Mesendoderm (in vitro differentiated cells): ENCODE measurements around the gene UBASH3B.
A peak's percentile ranks its signal among the peaks of the same experiment; 100 is the strongest.

Experiments used
- DNase-seq: peaks from one replicate; pipeline ENCODE4 v3.0.0; 2013
- H2AK5ac ChIP-seq: 2 replicates; pipeline ENCODE4 v1.6.1; 2013; ENCODE audit warnings: low read length, inconsistent platforms
- H2BK120ac ChIP-seq: 2 replicates; pipeline ENCODE4 v1.6.1; 2013; ENCODE audit warnings: low read depth, mild to moderate bottlenecking, low read length, moderate library complexity, mixed read lengths
- H2BK15ac ChIP-seq: replicated peaks from 2 replicates; pipeline ENCODE4 v1.6.1; 2013; ENCODE audit warnings: low read depth, mild to moderate bottlenecking, moderate library complexity
- H2BK5ac ChIP-seq: 2 replicates; pipeline ENCODE4 v1.6.1; 2013; ENCODE audit warnings: low read length, inconsistent platforms
- H3K18ac ChIP-seq: 2 replicates; pipeline ENCODE4 v1.6.1; 2013; ENCODE audit warnings: mild to moderate bottlenecking, low read length, mixed read lengths
- H3K23ac ChIP-seq: one replicate; pipeline ENCODE4 v1.6.1; 2013; ENCODE audit warnings: low read length
- H3K27ac ChIP-seq: 2 replicates; pipeline ENCODE4 v1.5.1; 2013; ENCODE audit warnings: low read depth, mild to moderate bottlenecking, inconsistent platforms, low read length, moderate library complexity
- H3K27me3 ChIP-seq: 2 replicates; pipeline ENCODE4 v1.6.1; 2013; ENCODE audit warnings: low read length, control low read depth, mild to moderate bottlenecking, inconsistent platforms; ENCODE audit not compliant: insufficient read depth, poor library complexity
- H3K36me3 ChIP-seq: 2 replicates; pipeline ENCODE4 v1.6.1; 2013; ENCODE audit warnings: low read length, inconsistent platforms; ENCODE audit not compliant: control insufficient read depth, insufficient read depth
- H3K4ac ChIP-seq: one replicate; pipeline ENCODE4 v1.6.1; 2013; ENCODE audit warnings: low read depth, mild to moderate bottlenecking, low read length, moderate library complexity
- H3K4me1 ChIP-seq: 2 replicates; pipeline ENCODE4 v1.6.1; 2013; ENCODE audit warnings: low read depth, low read length, inconsistent platforms; ENCODE audit not compliant: control insufficient read depth
- H3K4me2 ChIP-seq: 2 replicates; pipeline ENCODE4 v1.6.1; 2013; ENCODE audit warnings: low read length
- H3K4me3 ChIP-seq: 2 replicates; pipeline ENCODE4 v1.5.1; 2013; ENCODE audit warnings: mild to moderate bottlenecking, low read length
- H3K56ac ChIP-seq: one replicate; pipeline ENCODE4 v1.6.1; 2013; ENCODE audit warnings: low read length
- H3K79me1 ChIP-seq: 2 replicates; pipeline ENCODE4 v1.6.1; 2013; ENCODE audit warnings: low read length, inconsistent platforms
- H3K79me2 ChIP-seq: 2 replicates; pipeline ENCODE4 v1.6.1; 2013; ENCODE audit warnings: mild to moderate bottlenecking, low read length; ENCODE audit not compliant: control insufficient read depth, insufficient read depth
- H3K9ac ChIP-seq: 2 replicates; pipeline ENCODE4 v1.6.1; 2013; ENCODE audit warnings: low read length, inconsistent platforms
- H4K5ac ChIP-seq: one replicate; pipeline ENCODE4 v1.6.1; 2013; ENCODE audit warnings: low read length
- H4K8ac ChIP-seq: one replicate; pipeline ENCODE4 v1.6.1; 2013; ENCODE audit warnings: low read depth, mild to moderate bottlenecking, control low read depth, low read length, moderate library complexity
- WGBS: extraction: QIAGEN DNeasy Blood & Tissue Kit; methylation state at CpG from one replicate; pipeline ENCODE4 v1.1.7; 2013; ENCODE audit warnings: low lambda C conversion rate, missing lambda C conversion rate; ENCODE audit not compliant: insufficient coverage; ENCODE audit errors: extremely low coverage; 5-methylcytosine and 5-hydroxymethylcytosine counted together

UBASH3B gene

DNA sequence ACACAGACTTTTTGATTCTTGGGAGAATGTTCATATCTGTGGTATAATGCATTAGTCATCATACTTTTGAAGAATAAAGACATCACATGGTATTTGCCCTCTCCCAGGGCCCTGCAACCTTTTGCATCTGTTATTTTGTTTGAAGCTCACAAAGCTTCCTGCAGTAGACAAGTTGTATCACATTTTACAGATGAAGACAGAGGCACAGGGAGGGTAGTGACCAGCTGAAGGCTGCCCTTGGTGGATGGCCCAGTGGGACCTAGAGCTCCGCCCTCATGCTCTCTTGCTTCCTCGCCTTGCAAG, 66.4 kb downstream of the UBASH3B start:
- no peak overlapping the region for H3K18ac ChIP-seq
- H4K8ac ChIP-seq, result no peak overlapping the region
- no peak overlapping the region for H2AK5ac ChIP-seq
- no peak overlapping the region for H2BK5ac ChIP-seq
- H3K27ac ChIP-seq, result no peak overlapping the region
- H3K56ac ChIP-seq, result no peak overlapping the region
- no peak overlapping the region for H4K5ac ChIP-seq
- no peak overlapping the region for H3K4me3 ChIP-seq
- no peaks in the 10 kb centered on the region for H3K36me3 ChIP-seq
- no peak overlapping the region for H3K23ac ChIP-seq
- H3K4me1 ChIP-seq, result peaks cover 3% of the 10 kb centered on the region
- DNase-seq, result no peak
- H3K79me1 ChIP-seq, result no peaks in the 10 kb centered on the region
- no peak overlapping the region for H2BK15ac ChIP-seq
- H2BK120ac ChIP-seq, result no peak overlapping the region
- H3K27me3 ChIP-seq, result no peaks in the 10 kb centered on the region
- no peaks in the 10 kb centered on the region for H3K79me2 ChIP-seq
- no peak overlapping the region for H3K4me2 ChIP-seq
- no peak overlapping the region for H3K4ac ChIP-seq
- H3K9ac ChIP-seq, result no peak overlapping the region
- WGBS, result no CpG with 5 or more reads among the region's 2 CpGs

DNA sequence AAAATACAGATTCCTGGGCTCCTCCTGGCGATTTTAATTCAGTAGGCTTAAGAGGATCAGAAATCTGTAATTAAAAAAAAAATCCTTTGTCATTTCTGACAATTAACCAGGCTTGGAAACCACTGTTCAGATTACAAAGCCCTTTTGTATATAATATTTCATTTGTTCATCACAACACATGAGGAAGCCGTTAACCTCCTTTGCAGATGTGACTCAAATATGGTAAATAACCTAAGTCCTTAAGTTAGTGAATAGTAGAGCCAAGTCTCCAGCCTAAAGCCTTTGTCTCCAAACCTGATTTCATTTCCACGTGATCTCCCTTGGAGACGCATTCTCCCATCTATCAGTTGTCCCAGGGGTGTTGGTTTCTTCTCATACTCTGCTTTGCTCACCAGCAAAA, 67.6 kb downstream of the UBASH3B start:
- WGBS, result no CpG with 5 or more reads among the region's 4 CpGs
- no peak overlapping the region for H3K27ac ChIP-seq

DNA sequence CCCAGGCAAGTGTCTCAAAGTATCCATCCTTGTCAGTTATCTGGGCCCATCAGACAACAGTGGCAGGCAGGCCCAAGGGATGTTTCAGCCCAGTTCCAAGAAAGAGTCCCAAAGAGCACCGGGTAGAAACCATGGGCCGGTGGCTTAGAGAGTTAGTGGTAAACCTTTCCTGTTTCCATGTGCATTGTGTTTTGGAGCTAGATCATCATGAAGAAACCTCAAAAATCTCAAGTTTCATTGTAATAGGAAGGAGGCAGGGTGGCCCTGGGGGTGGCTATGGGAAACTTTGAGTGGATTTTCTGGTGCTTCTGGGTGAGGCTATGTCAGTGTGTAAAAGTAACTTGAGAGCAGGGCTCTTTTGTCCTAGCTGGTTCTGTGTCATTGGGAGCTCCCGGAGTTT, 68.1 kb downstream of the UBASH3B start:
- peak overlapping the region; percentile 39 for H3K18ac ChIP-seq
- H3K4me2 ChIP-seq, result no peak overlapping the region
- no peak overlapping the region for H2BK5ac ChIP-seq
- H3K79me1 ChIP-seq, result no peaks in the 10 kb centered on the region
- no peaks in the 10 kb centered on the region for H3K27me3 ChIP-seq
- H3K79me2 ChIP-seq, result no peaks in the 10 kb centered on the region
- no peak overlapping the region for H3K27ac ChIP-seq
- H2AK5ac ChIP-seq, result no peak overlapping the region
- WGBS, result no CpG with 5 or more reads among the region's 3 CpGs
- no peak overlapping the region for H2BK15ac ChIP-seq
- H2BK120ac ChIP-seq, result no peak overlapping the region
- H4K5ac ChIP-seq, result no peak overlapping the region
- no peaks in the 10 kb centered on the region for H3K36me3 ChIP-seq
- no peak overlapping the region for H3K4me3 ChIP-seq
- H3K4me1 ChIP-seq, result peaks cover 3% of the 10 kb centered on the region
- no peak overlapping the region for H4K8ac ChIP-seq
- no peak overlapping the region for H3K56ac ChIP-seq
- no peak overlapping the region for H3K4ac ChIP-seq
- H3K23ac ChIP-seq, result no peak overlapping the region
- DNase-seq, result no peak
- H3K9ac ChIP-seq, result no peak overlapping the region

More for the DNA sequence above, 67.6 kb downstream of the UBASH3B start:
- H3K4me2 ChIP-seq, result no peak overlapping the region
- H3K27me3 ChIP-seq, result no peaks in the 10 kb centered on the region
- no peak overlapping the region for H3K4me3 ChIP-seq
- no peaks in the 10 kb centered on the region for H3K79me1 ChIP-seq
- H2BK120ac ChIP-seq, result no peak overlapping the region
- no peak overlapping the region for H2AK5ac ChIP-seq
- no peaks in the 10 kb centered on the region for H3K36me3 ChIP-seq
- H3K4ac ChIP-seq, result no peak overlapping the region
- no peak overlapping the region for H4K5ac ChIP-seq
- H3K56ac ChIP-seq, result no peak overlapping the region
- DNase-seq, result no peak
- no peak overlapping the region for H2BK5ac ChIP-seq
- no peak overlapping the region for H2BK15ac ChIP-seq
- H3K23ac ChIP-seq, result no peak overlapping the region
- H4K8ac ChIP-seq, result no peak overlapping the region
- peaks cover 3% of the 10 kb centered on the region for H3K4me1 ChIP-seq
- peak overlapping the region; percentile 39 for H3K18ac ChIP-seq
- no peak overlapping the region for H3K9ac ChIP-seq
- no peaks in the 10 kb centered on the region for H3K79me2 ChIP-seq

DNA sequence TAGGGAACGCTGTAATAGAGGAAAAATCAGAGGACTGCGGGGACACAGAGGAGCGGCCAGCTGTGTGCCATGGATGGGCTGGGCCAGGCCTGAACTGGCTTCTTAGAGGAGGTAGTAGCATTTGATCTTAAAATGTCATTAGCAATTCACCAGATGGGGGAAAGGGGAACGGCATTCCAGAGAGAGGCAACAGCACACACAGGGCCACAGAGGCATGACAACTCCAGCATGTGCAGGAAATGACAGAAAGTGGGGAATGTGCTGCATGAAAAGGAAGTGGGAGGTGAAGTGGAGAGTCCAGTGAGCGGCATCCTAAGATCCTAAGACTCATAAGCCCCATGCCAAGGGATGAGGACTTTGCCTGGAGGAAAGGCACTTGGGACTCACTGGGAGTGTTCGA, 69.0 kb downstream of the UBASH3B start:
- Histone ChIP-seq H2BK120ac (no peak overlapping the region), H2BK5ac (no peak overlapping the region), H2AK5ac (no peak overlapping the region), H4K8ac (no peak overlapping the region), H3K27me3 (no peaks in the 10 kb centered on the region), H3K4me1 (peaks cover 3% of the 10 kb centered on the region), H3K79me1 (no peaks in the 10 kb centered on the region), H3K56ac (no peak overlapping the region), H4K5ac (no peak overlapping the region), H3K4me3 (no peak overlapping the region), H3K4ac (no peak overlapping the region), H3K79me2 (no peaks in the 10 kb centered on the region), H3K9ac (no peak overlapping the region), H3K4me2 (no peak overlapping the region), H3K23ac (no peak overlapping the region), H3K36me3 (no peaks in the 10 kb centered on the region), H3K18ac (no peak overlapping the region), H3K27ac (no peak overlapping the region), H2BK15ac (no peak overlapping the region)
- no CpG with 5 or more reads among the region's 6 CpGs for WGBS
- DNase-seq, result peak; percentile 63

DNA sequence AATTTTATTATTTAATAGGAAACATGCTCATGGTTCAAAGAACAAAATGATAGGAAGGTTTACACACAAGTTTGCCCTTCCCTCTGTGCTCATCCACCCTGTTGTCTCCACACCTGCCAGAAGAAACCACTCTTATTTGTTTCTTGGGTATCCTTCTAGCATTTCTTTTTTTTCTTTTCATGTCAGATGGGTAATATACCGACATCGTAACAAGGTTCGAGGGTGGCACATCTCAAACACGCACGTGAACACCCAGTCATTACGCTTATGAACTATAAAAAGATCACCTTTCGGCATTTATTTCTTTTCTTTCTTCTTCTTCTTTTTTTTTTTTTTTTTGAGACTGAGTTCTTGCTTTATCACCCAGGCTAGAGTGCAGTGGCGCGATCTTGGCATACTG, 70.5 kb downstream of the UBASH3B start:
- H3K36me3 ChIP-seq, result no peaks in the 10 kb centered on the region
- no peak overlapping the region for H3K4ac ChIP-seq
- H3K4me1 ChIP-seq, result no peaks in the 10 kb centered on the region
- no peak overlapping the region for H3K18ac ChIP-seq
- no peak for DNase-seq
- H3K27ac ChIP-seq, result no peak overlapping the region
- H4K5ac ChIP-seq, result no peak overlapping the region
- H3K56ac ChIP-seq, result no peak overlapping the region
- no CpG with 5 or more reads among the region's 9 CpGs for WGBS
- no peak overlapping the region for H2AK5ac ChIP-seq
- no peak overlapping the region for H3K9ac ChIP-seq
- H2BK120ac ChIP-seq, result no peak overlapping the region
- no peak overlapping the region for H2BK5ac ChIP-seq
- no peaks in the 10 kb centered on the region for H3K27me3 ChIP-seq
- H4K8ac ChIP-seq, result no peak overlapping the region
- no peak overlapping the region for H2BK15ac ChIP-seq
- no peak overlapping the region for H3K4me2 ChIP-seq
- H3K4me3 ChIP-seq, result no peak overlapping the region
- H3K79me2 ChIP-seq, result no peaks in the 10 kb centered on the region
- no peaks in the 10 kb centered on the region for H3K79me1 ChIP-seq
- H3K23ac ChIP-seq, result no peak overlapping the region

DNA sequence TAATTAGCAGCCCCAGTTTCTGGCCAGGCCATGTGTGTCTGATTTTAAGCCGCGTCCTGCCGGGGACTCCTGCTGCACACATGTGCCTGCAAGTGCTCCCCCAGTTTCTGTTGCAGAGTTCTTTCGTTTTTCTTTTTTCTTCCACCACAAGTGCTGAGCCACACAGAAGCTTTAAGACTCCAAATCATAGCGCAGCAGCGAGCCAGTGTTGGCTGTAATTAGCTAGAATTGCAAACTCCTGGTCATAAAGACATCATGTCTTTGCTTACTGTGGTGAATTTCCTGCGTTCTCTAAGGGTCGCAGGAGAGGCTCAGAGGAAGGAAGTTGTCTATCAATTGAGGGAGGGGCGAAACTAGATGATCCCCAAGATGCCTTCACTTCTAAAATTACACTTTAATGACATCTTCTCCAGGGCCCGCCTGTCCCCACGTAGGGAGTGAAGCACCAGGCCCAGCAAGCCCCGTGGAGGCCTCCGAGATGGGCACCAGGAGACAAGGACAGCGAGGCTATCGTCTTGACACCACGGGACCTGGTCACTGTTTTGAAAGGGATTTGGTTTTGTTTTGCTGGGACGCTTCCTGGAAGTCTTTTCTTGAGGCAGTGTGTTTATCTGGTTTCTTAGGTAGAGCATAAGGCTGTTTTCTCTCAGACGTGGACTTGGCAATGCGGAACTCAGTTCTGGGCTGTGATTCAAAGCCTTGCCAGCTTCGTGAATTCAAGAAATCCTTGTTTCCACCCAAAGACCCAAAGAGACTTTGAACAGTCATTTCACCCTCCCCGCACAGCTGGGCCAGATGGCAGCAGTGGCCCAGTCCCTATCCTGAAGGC, 71.8 kb downstream of the UBASH3B start:
- no CpG with 5 or more reads among the region's 21 CpGs for WGBS
- H2BK120ac ChIP-seq, result no peak overlapping the region
- no peak overlapping the region for H4K5ac ChIP-seq
- no peak for DNase-seq
- no peaks in the 10 kb centered on the region for H3K79me2 ChIP-seq
- H3K27ac ChIP-seq, result no peak overlapping the region
- H3K36me3 ChIP-seq, result no peaks in the 10 kb centered on the region
- H3K56ac ChIP-seq, result no peak overlapping the region
- H2BK5ac ChIP-seq, result no peak overlapping the region
- H3K18ac ChIP-seq, result no peak overlapping the region
- H3K27me3 ChIP-seq, result no peaks in the 10 kb centered on the region
- H3K23ac ChIP-seq, result no peak overlapping the region
- no peaks in the 10 kb centered on the region for H3K79me1 ChIP-seq
- no peak overlapping the region for H4K8ac ChIP-seq
- no peak overlapping the region for H3K4ac ChIP-seq
- H3K4me2 ChIP-seq, result no peak overlapping the region
- H2BK15ac ChIP-seq, result no peak overlapping the region
- no peak overlapping the region for H3K4me3 ChIP-seq
- H3K9ac ChIP-seq, result no peak overlapping the region
- H3K4me1 ChIP-seq, result peaks cover 4% of the 10 kb centered on the region
- no peak overlapping the region for H2AK5ac ChIP-seq
